ENCODE results near the gene HSPA14.
"Not testable (repeated sequence)": the region's sequence is repeated elsewhere in the genome, so short reads cannot be mapped to it uniquely, and the experiment has no call there.

HSPA14 gene

GRCh38 chr10:14880229-14880628 is 42.1 kb downstream of the HSPA14 start:
- no peak for DNase-seq (ENCODE audit: low read depth in 2 of 2)

- DNase-seq (ENCODE audit: low read depth in 2 of 2) = no peak
These were observed 46.0 kb downstream of the HSPA14 start for GRCh38 chr10:14884082-14884481.

GRCh38 chr10:14889318-14889717 is 51.2 kb downstream of the HSPA14 start:
- DNase-seq (ENCODE audit: low read depth in 2 of 2) = no peak

GRCh38 chr10:14891151-14891550 is 53.0 kb downstream of the HSPA14 start:
- DNase-seq (ENCODE audit: low read depth in 2 of 2) = no peak

GRCh38 chr10:14904316-14904732 is 66.2 kb downstream of the HSPA14 start:
- no peak for DNase-seq (ENCODE audit: low read depth in 2 of 2)

- no peak for DNase-seq (ENCODE audit: low read depth in 2 of 2)
These were observed 66.8 kb downstream of the HSPA14 start for GRCh38 chr10:14904864-14905263.

GRCh38 chr10:14905890-14906289 is 67.8 kb downstream of the HSPA14 start:
- no peak for DNase-seq (ENCODE audit: low read depth in 2 of 2)

- DNase-seq (ENCODE audit: low read depth in 2 of 2) = no peak
These were observed 68.7 kb downstream of the HSPA14 start for GRCh38 chr10:14906765-14907164.

- DNase-seq (ENCODE audit: low read depth in 2 of 2) = not testable (repeated sequence)
These were observed 69.5 kb downstream of the HSPA14 start for GRCh38 chr10:14907591-14907990.

GRCh38 chr10:14909101-14909500 is 71.0 kb downstream of the HSPA14 start:
- DNase-seq (ENCODE audit: low read depth in 2 of 2) = no peak

- DNase-seq (ENCODE audit: low read depth in 2 of 2) = no peak
These were observed 72.8 kb downstream of the HSPA14 start for GRCh38 chr10:14910953-14911352.

- DNase-seq (ENCODE audit: low read depth in 2 of 2) = no peak
These were observed 73.7 kb downstream of the HSPA14 start for GRCh38 chr10:14911801-14912200.

GRCh38 chr10:14916600-14916999 is 78.5 kb downstream of the HSPA14 start:
- no peak for DNase-seq (ENCODE audit: low read depth in 2 of 2)

- DNase-seq (ENCODE audit: low read depth in 2 of 2) = no peak
These were observed 79.7 kb downstream of the HSPA14 start for GRCh38 chr10:14917827-14918226.

- no peak for DNase-seq (ENCODE audit: low read depth in 2 of 2)
These were observed 80.9 kb downstream of the HSPA14 start for GRCh38 chr10:14918964-14919363.

Measured in stimulated activated CD4-positive, alpha-beta T cell treated with anti-CD3 and anti-CD28 coated beads, Interleukin-15, amount 100 ng/mL, for 48 hours (primary cell).